Cardiac septum (tissue), 1 donor: ENCODE results near the gene STIMATE. TPM values are rescaled to one million over a fixed set of nuclear protein-coding genes. Genes with fewer than 3 reads are reported as not detected.
A peak's percentile ranks its signal among the peaks of the same experiment; 100 is the strongest.

Experiments
- DNase-seq: peaks from one replicate; pipeline ENCODE4 v3.0.0-alpha.2; 2020; ENCODE audit warnings: low spot score
- intact Hi-C: fragments of 100-400 bp; cut with DNase I; formaldehyde crosslinking; loops from one replicate; pipeline ENCODE4 v1.14.0; 2022
- total RNA-seq: library from RNA; stranded (reverse); fragmentation: NEBNext Ultra II Directional; extraction: Animal tissue kit (Norgen Biotek cat#: 25700); gene quantifications from one replicate; pipeline ENCODE4 v1.2.1, GENCODE V29; 2021
- donor health status: DM: no; HTN: no; CAD: no.

Gene STIMATE
- total RNA-seq, 1 donor from 2014 or later = 11.2 TPM

GRCh38 chr3:52845691-52846431 lies 51.5 kb downstream of the STIMATE start:
- no peak for DNase-seq
- intact Hi-C loops = loop anchor here (5.0 kb wide), 1 partner anchor 51 kb away; the partner anchor contains the start of gene STIMATE

- DNase-seq = no peak
- intact Hi-C loops = loop anchor here (5.0 kb wide), 1 partner anchor 52 kb away; the partner anchor contains the start of gene STIMATE
Observed at GRCh38 chr3:52845157-52845556, 52.2 kb downstream of the STIMATE start.

- intact Hi-C loops = no loop called here
- no peak for DNase-seq
Observed at GRCh38 chr3:52844290-52844975, 52.9 kb downstream of the STIMATE start.

GRCh38 chr3:52843881-52844280 lies 53.5 kb downstream of the STIMATE start:
- intact Hi-C loops = no loop called here
- no peak for DNase-seq

- intact Hi-C loops = no loop called here
- DNase-seq = no peak
Observed at GRCh38 chr3:52843108-52843865, 54.1 kb downstream of the STIMATE start.

GRCh38 chr3:52842424-52842823 lies 54.9 kb downstream of the STIMATE start:
- peak; percentile 84 for DNase-seq
- intact Hi-C loops = no loop called here

GRCh38 chr3:52841981-52842340 lies 55.4 kb downstream of the STIMATE start:
- no peak for DNase-seq
- intact Hi-C loops = no loop called here

- no peak for DNase-seq
- intact Hi-C loops = no loop called here
Observed at GRCh38 chr3:52841211-52841980, 56.0 kb downstream of the STIMATE start.

GRCh38 chr3:52839892-52840545 lies 57.3 kb downstream of the STIMATE start:
- DNase-seq = no peak
- intact Hi-C loops = no loop called here

- intact Hi-C loops = no loop called here
- DNase-seq = no peak
Observed at GRCh38 chr3:52839268-52839575, 58.1 kb downstream of the STIMATE start.

- DNase-seq = no peak
- intact Hi-C loops = no loop called here
Observed at GRCh38 chr3:52838561-52839267, 58.6 kb downstream of the STIMATE start.

GRCh38 chr3:52836986-52837385 lies 60.4 kb downstream of the STIMATE start:
- no peak for DNase-seq
- intact Hi-C loops = no loop called here

- DNase-seq = no peak
- intact Hi-C loops = no loop called here
Observed at GRCh38 chr3:52836471-52836845, 60.9 kb downstream of the STIMATE start.

- intact Hi-C loops = no loop called here
- peak; percentile 82 for DNase-seq
Observed at GRCh38 chr3:52835766-52836470, 61.4 kb downstream of the STIMATE start.

GRCh38 chr3:52834871-52835501 lies 62.4 kb downstream of the STIMATE start, which contains the start of gene MUSTN1:
TSS of gene MUSTN1 (minus strand) at chr3:52835019. CDS start at chr3:52834948, 71 bp downstream.
- intact Hi-C loops = no loop called here
- DNase-seq = no peak

- intact Hi-C loops = no loop called here
Observed at GRCh38 chr3:52833202-52833601, 64.1 kb downstream of the STIMATE start.

GRCh38 chr3:52831500-52832301 lies 65.6 kb downstream of the STIMATE start:
- intact Hi-C loops = no loop called here
- no peak for DNase-seq

More at GRCh38 chr3:52833202-52833601, 64.1 kb downstream of the STIMATE start:
- no peak for DNase-seq
